ENCODE measurements around the gene ITSN2. TPM values are rescaled to one million over a fixed set of nuclear protein-coding genes. Genes with fewer than 3 reads are reported as not detected.
"Not testable (repeated sequence)": the region's sequence is repeated elsewhere in the genome, so short reads cannot be mapped to it uniquely, and the experiment has no call there.

Gene ITSN2
- total and polyA plus RNA-seq, 2 experiments from 2014 or later: 20.3 to 34.4 TPM

GRCh38 chr2:24199968-24200590 lies 160.3 kb downstream of the ITSN2 start:
- TF ChIP-seq EZH2 (IDR thresholded peaks at IDR 0.05; ENCODE audit: borderline replicate concordance) (no peak), CTCF (IDR thresholded peaks at IDR 0.05; ENCODE audit: poor library complexity) (no peak), EZH2phosphoT487 (IDR thresholded peaks at IDR 0.05; ENCODE audit: low read depth, severe bottlenecking, unreplicated experiment) (no peak)
- DNase-seq (ENCODE audit: low spot score): no peak

GRCh38 chr2:24197213-24197612 lies 163.1 kb downstream of the ITSN2 start:
- not testable (repeated sequence) for H2AFZ ChIP-seq; H3K27me3 ChIP-seq; H3K4me2 ChIP-seq; H3K27ac ChIP-seq; H3K9me2 ChIP-seq (replicated peaks; ENCODE audit: insufficient read depth); H4K20me1 ChIP-seq (ENCODE audit: insufficient read depth, poor library complexity, severe bottlenecking); H3K4me1 ChIP-seq (ENCODE audit: insufficient read depth); H3K79me2 ChIP-seq; DNase-seq (ENCODE audit: low spot score); H3K9me3 ChIP-seq (ENCODE audit: low read depth); H3K4me3 ChIP-seq; H3K36me3 ChIP-seq (replicated peaks; ENCODE audit: insufficient read depth, low read depth)
- WGBS (ENCODE audit: low lambda C conversion rate, missing lambda C conversion rate): 71% methylated on average over 1 of the region's 1 CpG

More at GRCh38 chr2:24199968-24200590, 160.3 kb downstream of the ITSN2 start:
- H4K20me1 ChIP-seq (ENCODE audit: insufficient read depth, poor library complexity, severe bottlenecking): no peaks in the 10 kb centered on the region
- peaks cover 7% of the 10 kb centered on the region for H3K4me1 ChIP-seq (ENCODE audit: insufficient read depth)
- no peak overlapping the region for H3K27ac ChIP-seq
- H3K9me3 ChIP-seq (ENCODE audit: low read depth): no peaks in the 10 kb centered on the region
- no peaks in the 10 kb centered on the region for H3K27me3 ChIP-seq
- H3K9me2 ChIP-seq (replicated peaks; ENCODE audit: insufficient read depth): no peaks in the 10 kb centered on the region
- H3K4me3 ChIP-seq: no peak overlapping the region
- H3K79me2 ChIP-seq: no peaks in the 10 kb centered on the region
- no peak overlapping the region for H2AFZ ChIP-seq
- H3K4me2 ChIP-seq: no peak overlapping the region
- no peaks in the 10 kb centered on the region for H3K36me3 ChIP-seq (replicated peaks; ENCODE audit: insufficient read depth, low read depth)
- WGBS (ENCODE audit: low lambda C conversion rate, missing lambda C conversion rate): 88% methylated on average over 12 of the region's 12 CpGs

- H3K79me2 ChIP-seq: no peaks in the 10 kb centered on the region
- no peaks in the 10 kb centered on the region for H3K4me1 ChIP-seq (ENCODE audit: insufficient read depth)
- no peak overlapping the region for H3K4me3 ChIP-seq
- H3K9me3 ChIP-seq (ENCODE audit: low read depth): no peaks in the 10 kb centered on the region
- H3K27ac ChIP-seq: no peak overlapping the region
- H3K27me3 ChIP-seq: no peaks in the 10 kb centered on the region
- no peak for DNase-seq (ENCODE audit: low spot score)
- TF ChIP-seq EZH2 (IDR thresholded peaks at IDR 0.05; ENCODE audit: borderline replicate concordance) (no peak), EZH2phosphoT487 (IDR thresholded peaks at IDR 0.05; ENCODE audit: low read depth, severe bottlenecking, unreplicated experiment) (no peak), CTCF (IDR thresholded peaks at IDR 0.05; ENCODE audit: poor library complexity) (no peak)
- 25% methylated on average over 5 of the region's 5 CpGs for WGBS (ENCODE audit: low lambda C conversion rate, missing lambda C conversion rate)
- H2AFZ ChIP-seq: no peak overlapping the region
- no peaks in the 10 kb centered on the region for H3K9me2 ChIP-seq (replicated peaks; ENCODE audit: insufficient read depth)
- no peak overlapping the region for H3K4me2 ChIP-seq
- H3K36me3 ChIP-seq (replicated peaks; ENCODE audit: insufficient read depth, low read depth): no peaks in the 10 kb centered on the region
- H4K20me1 ChIP-seq (ENCODE audit: insufficient read depth, poor library complexity, severe bottlenecking): no peaks in the 10 kb centered on the region
These were observed 168.5 kb downstream of the ITSN2 start for GRCh38 chr2:24191848-24192247.

GRCh38 chr2:24191156-24191555 lies 169.2 kb downstream of the ITSN2 start:
- no peaks in the 10 kb centered on the region for H4K20me1 ChIP-seq (ENCODE audit: insufficient read depth, poor library complexity, severe bottlenecking)
- no peak for TF ChIP-seq EZH2phosphoT487 (IDR thresholded peaks at IDR 0.05; ENCODE audit: low read depth, severe bottlenecking, unreplicated experiment)
- TF ChIP-seq EZH2 (IDR thresholded peaks at IDR 0.05; ENCODE audit: borderline replicate concordance): no peak
- no peak for TF ChIP-seq CTCF (IDR thresholded peaks at IDR 0.05; ENCODE audit: poor library complexity)
- no peaks in the 10 kb centered on the region for H3K27me3 ChIP-seq
- H2AFZ ChIP-seq: no peak overlapping the region
- H3K79me2 ChIP-seq: no peaks in the 10 kb centered on the region
- H3K36me3 ChIP-seq (replicated peaks; ENCODE audit: insufficient read depth, low read depth): no peaks in the 10 kb centered on the region
- H3K4me3 ChIP-seq: no peak overlapping the region
- H3K4me1 ChIP-seq (ENCODE audit: insufficient read depth): no peaks in the 10 kb centered on the region
- H3K27ac ChIP-seq: no peak overlapping the region
- WGBS (ENCODE audit: low lambda C conversion rate, missing lambda C conversion rate): 85% methylated on average over 9 of the region's 9 CpGs
- no peaks in the 10 kb centered on the region for H3K9me2 ChIP-seq (replicated peaks; ENCODE audit: insufficient read depth)
- H3K4me2 ChIP-seq: no peak overlapping the region
- DNase-seq (ENCODE audit: low spot score): no peak
- H3K9me3 ChIP-seq (ENCODE audit: low read depth): no peaks in the 10 kb centered on the region

Data from hepatocyte (in vitro differentiated cells).